ENCODE results near the gene FAM168B.

FAM168B gene

DNA sequence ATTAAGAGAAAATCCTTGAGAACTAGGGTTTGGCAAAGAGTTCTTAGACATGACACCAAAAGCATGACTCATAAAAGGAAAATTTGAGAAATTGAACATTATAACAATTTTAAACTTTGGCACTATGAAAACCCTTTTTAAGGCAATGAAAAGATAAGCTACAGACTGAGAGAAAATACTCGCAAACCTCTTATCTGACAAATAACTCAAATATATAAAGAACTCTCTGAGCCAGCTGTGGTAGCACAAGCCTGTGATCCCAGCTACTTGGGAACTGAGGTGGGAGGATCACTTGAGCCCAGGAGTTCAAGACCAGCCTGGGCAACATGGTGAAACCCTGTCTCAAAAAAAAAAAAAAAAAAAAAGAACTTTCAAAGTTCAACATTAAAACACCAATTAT, 70.5 kb downstream of the FAM168B start:
- no peak for DNase-seq (ENCODE audit: low spot score)

DNA sequence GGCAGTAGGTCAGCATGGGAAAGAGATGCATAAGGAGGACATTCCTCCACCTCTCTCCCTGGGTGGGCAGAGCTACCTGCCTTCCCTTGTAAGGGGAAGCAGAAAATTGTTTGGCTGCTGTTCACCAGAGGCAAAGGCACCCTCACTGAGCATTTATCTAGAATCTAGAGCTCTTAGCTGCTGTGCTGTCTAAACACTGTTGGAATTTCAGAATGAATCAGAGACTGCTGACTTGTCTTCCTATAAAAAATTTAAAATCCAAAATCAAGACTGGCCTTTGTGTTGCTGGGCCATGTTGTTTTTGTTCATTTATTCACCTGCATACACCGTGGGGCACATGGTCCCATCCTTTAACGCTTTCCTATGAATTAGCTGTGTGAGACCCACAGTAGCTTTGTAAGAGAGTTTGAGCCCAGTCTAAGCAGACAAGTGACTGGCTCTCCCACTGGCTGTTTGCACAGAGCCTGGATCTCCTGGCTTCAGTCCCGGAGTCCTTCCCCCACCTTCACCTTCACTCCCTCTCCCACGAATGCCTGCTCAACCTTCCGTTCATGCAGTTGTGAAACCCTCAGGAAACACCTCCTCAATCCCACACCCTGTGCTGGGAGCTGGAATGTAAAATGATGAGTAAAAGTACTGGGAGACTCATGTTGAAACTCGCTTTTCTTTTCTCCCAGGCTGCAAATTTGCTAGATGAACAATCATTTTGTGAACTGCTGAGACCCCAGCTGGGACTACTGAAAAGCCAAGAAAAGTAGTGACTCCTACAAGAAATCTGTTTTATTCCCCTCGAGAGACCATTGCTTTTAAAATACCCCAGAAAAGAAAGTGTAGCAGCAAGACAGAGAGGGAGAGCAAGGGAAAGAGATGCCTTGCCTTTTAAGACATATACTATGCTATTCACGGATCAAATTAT, 76.2 kb downstream of the FAM168B start:
- DNase-seq (ENCODE audit: low spot score): no peak

DNA sequence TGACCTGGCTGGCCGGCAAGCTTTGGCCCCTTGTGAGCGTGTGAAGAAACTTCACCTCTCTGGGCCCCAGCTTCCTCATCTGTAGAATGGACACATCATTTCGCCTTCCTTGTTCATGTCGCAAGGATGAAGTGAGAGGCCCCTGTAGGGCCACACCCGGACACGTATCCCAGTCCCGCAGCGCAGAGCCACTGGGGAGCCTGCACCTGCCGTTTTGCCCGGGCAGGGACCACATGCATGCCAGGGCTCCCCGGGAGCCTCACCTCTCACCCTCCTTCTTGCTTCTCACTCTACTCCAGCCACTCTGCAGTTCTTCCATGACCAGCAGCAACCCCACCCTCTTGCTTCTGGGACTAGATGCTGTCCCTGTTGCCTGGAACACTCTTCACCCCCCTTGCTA, 77.5 kb downstream of the FAM168B start:
- DNase-seq (ENCODE audit: low spot score): no peak

DNA sequence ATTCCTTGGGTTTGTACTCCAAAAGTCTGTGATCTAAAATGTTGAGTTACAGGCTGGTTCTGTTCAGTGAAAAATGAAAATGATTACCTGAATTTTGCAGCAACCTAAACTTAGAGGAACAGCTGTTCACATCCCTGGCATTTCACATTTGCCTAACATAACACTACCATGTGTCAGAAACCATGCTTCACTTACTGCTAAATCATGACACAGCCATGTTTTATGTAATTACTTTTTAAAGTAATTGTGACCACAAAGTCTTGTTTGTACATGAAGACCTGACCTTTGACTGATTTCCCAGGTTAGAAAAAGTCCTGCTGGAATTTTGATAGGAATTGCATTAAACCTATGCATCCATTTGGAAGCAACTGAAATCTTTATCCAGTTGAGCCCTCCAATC, 79.1 kb downstream of the FAM168B start:
- no peak for DNase-seq (ENCODE audit: low spot score)

DNA sequence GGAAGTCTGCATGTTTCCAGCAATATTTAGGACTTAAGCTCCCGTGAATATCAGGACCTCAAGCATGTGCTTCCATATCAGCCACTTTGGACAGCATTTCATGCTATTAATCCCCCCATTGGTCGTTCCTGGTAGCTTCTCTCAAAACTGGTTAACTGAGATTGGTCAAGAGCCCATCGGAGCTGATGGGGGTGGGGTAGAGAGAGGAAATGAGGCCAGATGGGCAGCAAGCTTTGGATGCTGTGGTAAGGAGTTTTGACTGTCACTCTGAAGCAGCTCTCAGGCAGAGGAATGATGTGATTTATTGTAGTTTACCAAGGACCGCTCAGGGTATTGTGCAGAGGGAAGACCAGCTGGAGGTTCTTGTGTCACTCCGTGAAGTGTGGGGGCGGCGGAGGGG, 81.8 kb downstream of the FAM168B start:
- DNase-seq (ENCODE audit: low spot score): no peak

DNA sequence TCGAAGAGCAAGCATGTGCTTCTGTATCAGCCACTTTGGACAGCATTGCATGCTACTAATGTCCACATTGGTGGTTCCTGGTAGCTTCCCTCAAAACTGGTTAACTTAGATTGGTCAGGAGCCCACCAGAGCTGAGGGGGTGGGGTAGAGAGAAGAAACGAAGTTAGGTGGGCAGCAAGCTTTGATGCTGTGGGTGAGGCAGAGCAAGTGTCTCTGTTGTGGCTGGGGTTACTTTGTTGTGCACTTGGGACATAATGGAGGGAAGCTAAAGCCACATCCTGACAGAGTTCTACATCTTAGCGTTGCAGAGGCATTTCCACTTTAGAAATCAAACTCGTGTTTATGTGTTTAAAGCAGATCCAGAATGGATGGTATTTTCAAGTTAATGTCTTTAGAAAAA, 82.7 kb downstream of the FAM168B start:
- DNase-seq (ENCODE audit: low spot score): no peak

DNA sequence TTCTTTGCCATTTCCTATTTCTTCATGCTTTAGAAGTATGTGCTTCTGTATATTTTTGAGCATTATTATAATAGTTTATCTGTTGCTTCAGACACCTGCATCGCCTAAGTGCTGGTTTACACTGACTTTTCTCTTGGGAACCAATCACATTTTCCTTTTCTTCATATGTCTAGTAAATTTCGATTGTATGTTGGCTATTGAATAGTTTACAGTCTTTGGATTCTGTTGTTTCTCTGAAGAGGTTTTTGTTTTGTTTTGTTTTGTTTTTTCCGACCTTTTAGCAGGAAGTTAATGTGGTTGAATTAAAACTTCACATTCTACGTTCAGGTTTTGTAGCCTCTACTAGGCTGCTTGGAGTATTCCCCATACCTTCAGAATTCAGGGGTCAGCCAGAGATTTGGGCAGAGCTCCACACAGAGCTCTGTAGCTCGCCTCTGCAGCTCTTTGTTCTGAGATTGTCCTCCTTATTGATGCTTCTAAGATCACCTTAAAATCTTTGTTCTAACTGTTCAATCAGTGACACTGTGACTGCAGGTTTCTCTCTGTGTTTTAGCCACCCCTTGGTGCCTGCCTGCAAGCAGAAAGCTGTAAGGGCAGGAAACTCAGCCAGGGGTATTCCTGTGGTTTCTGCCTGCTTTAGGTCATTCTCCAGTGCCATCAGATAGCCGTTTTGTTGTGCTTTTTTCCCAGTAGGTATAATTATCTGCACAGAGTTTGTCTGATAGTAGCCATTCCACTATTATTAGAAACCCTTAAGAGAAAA, 83.4 kb downstream of the FAM168B start:
- DNase-seq (ENCODE audit: low spot score): no peak

DNA sequence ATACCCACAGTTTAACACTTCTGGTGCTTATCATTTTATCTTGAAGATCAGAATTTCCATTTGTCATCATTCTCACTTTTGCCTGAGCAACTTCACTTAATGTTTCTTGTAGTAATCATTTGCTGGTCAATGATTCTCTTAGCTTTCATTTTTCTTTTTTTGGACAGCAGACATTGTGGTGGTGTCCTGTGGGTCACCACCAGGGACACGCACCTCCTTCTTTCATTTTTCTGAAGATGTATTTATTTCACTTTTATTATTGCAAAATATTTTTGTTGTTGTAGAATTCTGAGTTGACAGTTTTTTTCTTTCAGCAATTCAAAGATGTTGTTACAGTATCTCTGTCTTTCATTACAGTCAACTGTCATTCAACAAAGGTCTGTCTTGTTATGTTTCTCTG, 84.3 kb downstream of the FAM168B start:
- no peak for DNase-seq (ENCODE audit: low spot score)

DNA sequence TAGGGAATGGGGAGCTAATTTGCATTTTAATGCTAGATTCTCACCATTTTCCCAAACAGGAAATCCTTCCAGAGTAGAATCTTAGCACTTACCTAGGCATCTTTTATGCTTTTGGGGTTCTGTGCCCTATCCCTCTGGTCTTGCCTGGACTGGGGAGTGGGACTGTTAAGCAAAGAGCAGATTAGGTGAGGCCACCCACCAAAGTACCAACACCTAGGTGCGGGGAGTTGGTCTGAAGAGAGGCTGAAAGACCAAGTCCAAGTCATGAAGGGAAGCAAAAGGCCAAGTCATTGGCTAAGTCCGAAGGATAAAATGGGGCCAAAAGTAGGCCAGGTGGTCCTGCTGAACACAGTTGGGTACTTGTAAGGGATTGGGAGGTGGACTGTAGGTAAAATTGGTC, 86.7 kb downstream of the FAM168B start:
- no peak for DNase-seq (ENCODE audit: low spot score)

DNA sequence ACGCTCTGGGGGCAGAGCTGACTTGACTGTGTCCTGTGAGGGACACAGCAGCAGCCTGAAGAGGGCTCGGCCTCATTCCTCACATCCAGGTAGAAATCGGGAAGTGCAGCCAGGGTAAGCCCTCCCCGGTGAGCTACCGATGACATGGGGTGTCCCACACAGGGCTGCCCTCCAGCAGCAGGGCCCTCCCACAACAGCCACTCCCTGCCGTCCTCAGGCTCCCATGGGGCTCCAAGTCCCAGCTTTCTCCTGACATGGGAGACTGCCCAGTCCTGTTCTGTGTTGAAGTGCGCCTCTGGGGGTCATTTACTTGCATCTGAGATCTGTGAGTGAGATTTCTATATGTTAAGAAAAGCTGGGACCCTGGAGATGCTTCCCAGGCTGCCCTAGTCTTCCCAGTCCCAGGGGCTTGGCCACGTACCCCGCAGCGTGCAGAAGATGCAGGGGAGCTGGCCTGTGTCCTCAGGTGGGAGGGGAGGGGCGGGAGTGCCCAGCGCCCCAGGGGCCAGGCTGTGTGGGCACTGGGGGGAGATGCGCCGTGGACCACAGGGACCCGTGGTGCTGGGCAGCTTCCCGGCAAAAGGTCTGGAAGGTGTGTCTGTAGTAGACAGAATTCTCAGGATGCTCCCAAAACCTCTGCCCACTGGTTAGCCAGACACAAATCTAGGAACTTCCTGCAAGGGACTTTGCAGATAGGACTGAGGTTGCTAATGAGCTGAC, 87.9 kb downstream of the FAM168B start:
- no peak for DNase-seq (ENCODE audit: low spot score)

DNA sequence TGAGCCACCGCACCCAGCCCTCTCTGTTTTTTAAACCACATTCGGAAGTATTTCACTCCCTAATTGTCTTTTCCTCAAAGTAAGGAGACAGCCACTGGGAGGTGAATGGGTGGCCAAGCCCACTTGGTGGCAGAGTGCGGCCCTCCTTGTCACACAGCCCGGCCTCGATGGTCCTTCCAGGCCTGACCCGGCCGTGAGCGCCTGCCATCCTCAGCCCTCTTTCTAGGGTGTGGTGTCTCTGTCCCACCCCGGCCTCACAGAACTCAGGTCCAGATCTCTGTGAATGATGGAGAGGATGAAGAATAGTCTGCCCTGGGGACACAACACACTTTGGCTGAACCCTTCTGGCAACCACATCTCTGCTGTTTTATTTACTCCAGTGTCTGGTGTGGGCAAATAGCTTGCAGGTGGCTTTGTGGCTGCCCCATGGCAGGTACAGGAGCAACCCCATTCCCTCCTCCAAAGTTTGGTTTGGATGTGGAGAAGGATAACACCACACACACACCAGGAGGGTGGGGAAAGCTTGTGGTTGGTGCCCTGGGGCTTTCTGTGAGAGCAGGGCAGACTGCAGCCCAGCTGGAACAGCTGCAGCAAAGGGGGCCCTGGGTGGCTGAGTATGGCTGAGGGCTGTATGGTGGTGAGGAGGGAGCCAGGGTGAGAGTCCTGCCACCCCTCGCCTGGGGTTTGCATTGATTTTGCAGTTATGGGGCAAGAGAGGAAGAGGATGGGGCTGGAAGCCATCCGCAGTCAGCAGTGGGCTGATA, 88.6 kb downstream of the FAM168B start:
- DNase-seq (ENCODE audit: low spot score): no peak

DNA sequence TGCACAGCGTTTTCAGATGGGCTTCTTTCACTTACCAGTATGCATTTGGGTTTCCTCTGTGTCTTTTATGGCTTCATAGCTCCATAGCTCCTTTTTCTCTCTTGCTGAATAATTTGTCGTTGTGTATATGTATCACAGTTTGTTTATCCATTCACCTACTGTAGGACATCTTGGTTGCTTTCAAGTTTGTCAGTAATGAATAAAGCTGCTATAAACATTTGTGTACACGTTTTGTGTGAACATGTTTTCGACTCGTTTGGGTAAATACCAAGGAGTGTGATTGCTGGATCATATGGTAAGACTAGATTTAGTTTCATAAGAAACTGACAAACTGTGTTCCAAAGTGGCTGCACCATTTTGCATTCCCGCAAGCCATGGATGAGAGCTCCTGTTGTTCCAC, 94.7 kb downstream of the FAM168B start:
- no peak for DNase-seq (ENCODE audit: low spot score)

Data from pons (tissue), 1 donor.